ENCODE results near the gene WTAP. TPM values are rescaled to one million over a fixed set of nuclear protein-coding genes. Genes with fewer than 3 reads are reported as not detected.
A peak's percentile ranks its signal among the peaks of the same experiment; 100 is the strongest.

WTAP gene
- total and polyA plus RNA-seq, 4 donors = 21.0 to 43.8 (median 36.5) TPM

DNA sequence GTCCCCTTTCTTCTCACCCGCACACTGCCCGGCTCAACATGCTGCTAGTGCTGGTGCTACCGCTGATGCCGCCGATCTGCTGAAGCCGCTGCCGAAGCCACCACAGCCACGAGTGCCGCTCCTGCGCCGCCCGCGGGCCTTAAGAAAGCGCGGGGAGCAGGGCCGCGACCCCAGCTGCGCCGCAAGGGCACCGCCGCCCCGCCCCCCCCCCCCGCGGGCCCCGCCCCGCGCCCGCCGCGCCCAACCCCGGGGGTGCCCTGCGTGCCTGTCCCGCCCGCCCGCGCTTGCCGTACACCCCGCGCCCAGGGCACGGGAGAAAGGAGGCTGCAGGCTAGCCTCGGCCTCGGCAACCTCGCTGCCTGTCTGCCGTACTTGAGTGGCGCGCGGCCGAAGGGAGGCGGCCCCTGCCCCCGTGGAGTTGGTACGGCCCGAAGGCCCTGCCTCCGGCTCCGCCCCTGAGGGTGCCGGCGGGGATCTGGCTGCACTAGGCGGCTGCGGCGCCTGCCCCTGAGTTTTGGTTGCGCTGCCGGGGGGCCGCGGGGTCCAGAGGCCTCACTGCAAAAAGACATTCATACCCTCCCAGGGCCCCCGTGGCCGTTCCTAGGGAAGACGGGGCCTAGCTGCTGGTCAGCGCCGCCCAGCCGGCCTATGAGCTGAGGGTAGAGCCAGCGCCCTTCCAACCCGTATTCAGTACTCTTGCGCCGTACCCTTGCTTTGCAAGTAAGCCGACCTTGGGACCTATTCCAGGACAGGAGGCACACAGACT is 34.0 kb upstream of the WTAP start, which contains the start of gene SOD2:
TSS of gene SOD2 (minus strand) at position 114 of the 766 bp plus-strand sequence. CDS start at position 40, 74 bp downstream.
- peak within 1 kb of the TSS; percentile 89 to 99 for H3K9ac ChIP-seq (ENCODE audit: low read depth in 1 of 2, low read length in 2 of 2)
- peaks cover 0 to 16% (median 9%) of the 10 kb centered on the region in 4 donors for H3K4me1 ChIP-seq (ENCODE audit: control insufficient read depth in 4 of 4, insufficient read depth in 4 of 4, low read length in 3 of 4)
- H3K36me3 ChIP-seq (ENCODE audit: control insufficient read depth in 4 of 4, insufficient read depth in 3 of 4, low read depth in 1 of 4, low read length in 3 of 4) = peaks cover 3 to 13% (median 9%) of the 10 kb centered on the region in 4 donors
- under 1% methylated on average over 74 of the region's 74 CpGs for WGBS
- DNase-seq (ENCODE audit: low spot score) = peak; percentile 87
- H3K27me3 ChIP-seq (ENCODE audit: control insufficient read depth in 4 of 4, insufficient read depth in 4 of 4, low read length in 3 of 4) = no peaks in the 10 kb centered on the region
- H3K4me3 ChIP-seq (ENCODE audit: low read depth in 1 of 3, low read length in 3 of 3) = peak within 1 kb of the TSS; percentile 76 to 98 (median 82)
- peak; percentile 71 for TF ChIP-seq TAF1 (conservative IDR thresholded peaks at IDR 0.05)
- TF ChIP-seq FOXA2 (IDR thresholded peaks at IDR 0.05) = peak; percentile 10
- TF ChIP-seq GABPA (IDR thresholded peaks at IDR 0.05 in 1 of 2, conservative IDR thresholded peaks at IDR 0.05 in 1 of 2) = no peak
- TF ChIP-seq, protein P1, sequence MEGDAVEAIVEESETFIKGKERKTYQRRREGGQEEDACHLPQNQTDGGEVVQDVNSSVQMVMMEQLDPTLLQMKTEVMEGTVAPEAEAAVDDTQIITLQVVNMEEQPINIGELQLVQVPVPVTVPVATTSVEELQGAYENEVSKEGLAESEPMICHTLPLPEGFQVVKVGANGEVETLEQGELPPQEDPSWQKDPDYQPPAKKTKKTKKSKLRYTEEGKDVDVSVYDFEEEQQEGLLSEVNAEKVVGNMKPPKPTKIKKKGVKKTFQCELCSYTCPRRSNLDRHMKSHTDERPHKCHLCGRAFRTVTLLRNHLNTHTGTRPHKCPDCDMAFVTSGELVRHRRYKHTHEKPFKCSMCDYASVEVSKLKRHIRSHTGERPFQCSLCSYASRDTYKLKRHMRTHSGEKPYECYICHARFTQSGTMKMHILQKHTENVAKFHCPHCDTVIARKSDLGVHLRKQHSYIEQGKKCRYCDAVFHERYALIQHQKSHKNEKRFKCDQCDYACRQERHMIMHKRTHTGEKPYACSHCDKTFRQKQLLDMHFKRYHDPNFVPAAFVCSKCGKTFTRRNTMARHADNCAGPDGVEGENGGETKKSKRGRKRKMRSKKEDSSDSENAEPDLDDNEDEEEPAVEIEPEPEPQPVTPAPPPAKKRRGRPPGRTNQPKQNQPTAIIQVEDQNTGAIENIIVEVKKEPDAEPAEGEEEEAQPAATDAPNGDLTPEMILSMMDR (IDR thresholded peaks at IDR 0.05; ENCODE audit: low read depth, low read length, missing input control) = no peak
- no peak for TF ChIP-seq HNF4G (IDR thresholded peaks at IDR 0.05)
- no peak for TF ChIP-seq YY1 (IDR thresholded peaks at IDR 0.05)
- TF ChIP-seq, protein P2, sequence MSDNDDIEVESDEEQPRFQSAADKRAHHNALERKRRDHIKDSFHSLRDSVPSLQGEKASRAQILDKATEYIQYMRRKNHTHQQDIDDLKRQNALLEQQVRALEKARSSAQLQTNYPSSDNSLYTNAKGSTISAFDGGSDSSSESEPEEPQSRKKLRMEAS (IDR thresholded peaks at IDR 0.05) = peak; percentile 21
- TF ChIP-seq FOXA1 (IDR thresholded peaks at IDR 0.05) = no peak
- peak; percentile 85 for TF ChIP-seq SP1 (IDR thresholded peaks at IDR 0.05)
- peak; percentile 50 for TF ChIP-seq ZBTB33 (IDR thresholded peaks at IDR 0.05)
- TF ChIP-seq, protein P3, sequence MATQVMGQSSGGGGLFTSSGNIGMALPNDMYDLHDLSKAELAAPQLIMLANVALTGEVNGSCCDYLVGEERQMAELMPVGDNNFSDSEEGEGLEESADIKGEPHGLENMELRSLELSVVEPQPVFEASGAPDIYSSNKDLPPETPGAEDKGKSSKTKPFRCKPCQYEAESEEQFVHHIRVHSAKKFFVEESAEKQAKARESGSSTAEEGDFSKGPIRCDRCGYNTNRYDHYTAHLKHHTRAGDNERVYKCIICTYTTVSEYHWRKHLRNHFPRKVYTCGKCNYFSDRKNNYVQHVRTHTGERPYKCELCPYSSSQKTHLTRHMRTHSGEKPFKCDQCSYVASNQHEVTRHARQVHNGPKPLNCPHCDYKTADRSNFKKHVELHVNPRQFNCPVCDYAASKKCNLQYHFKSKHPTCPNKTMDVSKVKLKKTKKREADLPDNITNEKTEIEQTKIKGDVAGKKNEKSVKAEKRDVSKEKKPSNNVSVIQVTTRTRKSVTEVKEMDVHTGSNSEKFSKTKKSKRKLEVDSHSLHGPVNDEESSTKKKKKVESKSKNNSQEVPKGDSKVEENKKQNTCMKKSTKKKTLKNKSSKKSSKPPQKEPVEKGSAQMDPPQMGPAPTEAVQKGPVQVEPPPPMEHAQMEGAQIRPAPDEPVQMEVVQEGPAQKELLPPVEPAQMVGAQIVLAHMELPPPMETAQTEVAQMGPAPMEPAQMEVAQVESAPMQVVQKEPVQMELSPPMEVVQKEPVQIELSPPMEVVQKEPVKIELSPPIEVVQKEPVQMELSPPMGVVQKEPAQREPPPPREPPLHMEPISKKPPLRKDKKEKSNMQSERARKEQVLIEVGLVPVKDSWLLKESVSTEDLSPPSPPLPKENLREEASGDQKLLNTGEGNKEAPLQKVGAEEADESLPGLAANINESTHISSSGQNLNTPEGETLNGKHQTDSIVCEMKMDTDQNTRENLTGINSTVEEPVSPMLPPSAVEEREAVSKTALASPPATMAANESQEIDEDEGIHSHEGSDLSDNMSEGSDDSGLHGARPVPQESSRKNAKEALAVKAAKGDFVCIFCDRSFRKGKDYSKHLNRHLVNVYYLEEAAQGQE (IDR thresholded peaks at IDR 0.05) = peak; percentile 74
- peak; percentile 82 to 96 for TF ChIP-seq HNF4A (conservative IDR thresholded peaks at IDR 0.05)
- TF ChIP-seq EGR1 (IDR thresholded peaks at IDR 0.05; ENCODE audit: low read depth in 2 of 2) = peak; percentile 12 to 13
- peak; percentile 38 to 46 for TF ChIP-seq RXRA (IDR thresholded peaks at IDR 0.05)
- TF ChIP-seq RAD21 (IDR thresholded peaks at IDR 0.05) = peak; percentile 27 to 29
- no peak for TF ChIP-seq NR2F2 (IDR thresholded peaks at IDR 0.05)
- TF ChIP-seq ATF3 (IDR thresholded peaks at IDR 0.05) = peak; percentile 45
- peak in 1 of 2 donors; percentile 52 for TF ChIP-seq JUND (IDR thresholded peaks at IDR 0.05)
- H3K27ac ChIP-seq (ENCODE audit: low read depth in 1 of 2, low read length in 2 of 2) = peak within 1 kb of the TSS; percentile 91 to 100
- H3K9me3 ChIP-seq (ENCODE audit: control insufficient read depth in 4 of 4, low read length in 3 of 4) = no peaks in the 10 kb centered on the region

Measured in liver (tissue), 9 donors.